T-helper 1 cell treated with Interleukin-12 subunit alpha and Interleukin-12 subunit beta and Interleukin-4 antibody, amounts not matched to agents 30 μg/mL and 1 μg/mL, for 36 hours (primary cell): ENCODE data around the gene OR1F1.
"Not testable (repeated sequence)": the region's sequence is repeated elsewhere in the genome, so short reads cannot be mapped to it uniquely, and the experiment has no call there.

ENCODE experiments used
- H3K27ac Mint-ChIP-seq: one replicate; pipeline ENCODE4 v1.8.0; 2021; ENCODE audit warnings: mild to moderate bottlenecking, mixed read lengths
- H3K27me3 Mint-ChIP-seq: one replicate; pipeline ENCODE4 v1.8.0; 2021; ENCODE audit warnings: low read depth, mixed read lengths
- H3K36me3 Mint-ChIP-seq: one replicate; pipeline ENCODE4 v1.8.0; 2021; ENCODE audit warnings: low read depth, mixed read lengths
- H3K4me1 Mint-ChIP-seq: one replicate; pipeline ENCODE4 v1.8.0; 2021; ENCODE audit warnings: low read depth, mixed read lengths
- H3K4me3 Mint-ChIP-seq: one replicate; pipeline ENCODE4 v1.8.0; 2021; ENCODE audit warnings: mild to moderate bottlenecking, moderate library complexity, mixed read lengths
- H3K9me3 Mint-ChIP-seq: one replicate; pipeline ENCODE4 v1.8.0; 2021; ENCODE audit warnings: mixed read lengths

The OR1F1 gene

GRCh38 chr16:3187798-3188674 lies at the start of gene OR1F1:
TSS of gene OR1F1 (plus strand) at chr16:3188204.
- Mint-ChIP-seq H3K4me3 (peak within 1 kb of the TSS; percentile 72), H3K4me1 (peaks cover 36% of the 10 kb centered on the region), H3K27ac (peak within 1 kb of the TSS; percentile 88), H3K27me3 (peaks cover 75% of the 10 kb centered on the region), H3K9me3 (peaks cover 24% of the 10 kb centered on the region), H3K36me3 (peaks cover 12% of the 10 kb centered on the region)

DNA sequence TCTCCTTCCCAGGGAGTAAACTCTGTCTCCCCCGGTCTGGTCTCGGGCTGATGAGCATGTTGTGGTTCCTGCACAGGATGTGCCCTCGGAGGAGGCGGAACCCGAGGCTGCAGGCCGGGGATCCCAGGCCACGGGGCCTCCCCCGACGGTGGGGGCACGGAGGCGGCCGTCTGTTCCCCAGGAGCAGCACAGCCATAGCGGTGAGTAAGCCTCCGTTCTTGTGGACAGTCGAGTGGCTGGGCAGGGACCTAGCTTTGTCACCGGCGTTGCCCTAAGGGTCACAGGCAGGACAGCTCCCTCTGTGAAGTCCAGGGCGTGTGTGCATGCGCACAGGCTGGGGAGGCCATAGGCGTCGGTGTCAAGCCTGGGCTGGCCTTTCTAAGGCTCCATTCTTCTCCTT lies 49.7 kb upstream of the OR1F1 start:
- H3K4me1 Mint-ChIP-seq, result peaks cover 17% of the 10 kb centered on the region
- no peaks in the 10 kb centered on the region for H3K9me3 Mint-ChIP-seq
- H3K27ac Mint-ChIP-seq, result no peak overlapping the region
- no peak overlapping the region for H3K4me3 Mint-ChIP-seq
- peaks cover 16% of the 10 kb centered on the region for H3K36me3 Mint-ChIP-seq
- no peaks in the 10 kb centered on the region for H3K27me3 Mint-ChIP-seq

DNA sequence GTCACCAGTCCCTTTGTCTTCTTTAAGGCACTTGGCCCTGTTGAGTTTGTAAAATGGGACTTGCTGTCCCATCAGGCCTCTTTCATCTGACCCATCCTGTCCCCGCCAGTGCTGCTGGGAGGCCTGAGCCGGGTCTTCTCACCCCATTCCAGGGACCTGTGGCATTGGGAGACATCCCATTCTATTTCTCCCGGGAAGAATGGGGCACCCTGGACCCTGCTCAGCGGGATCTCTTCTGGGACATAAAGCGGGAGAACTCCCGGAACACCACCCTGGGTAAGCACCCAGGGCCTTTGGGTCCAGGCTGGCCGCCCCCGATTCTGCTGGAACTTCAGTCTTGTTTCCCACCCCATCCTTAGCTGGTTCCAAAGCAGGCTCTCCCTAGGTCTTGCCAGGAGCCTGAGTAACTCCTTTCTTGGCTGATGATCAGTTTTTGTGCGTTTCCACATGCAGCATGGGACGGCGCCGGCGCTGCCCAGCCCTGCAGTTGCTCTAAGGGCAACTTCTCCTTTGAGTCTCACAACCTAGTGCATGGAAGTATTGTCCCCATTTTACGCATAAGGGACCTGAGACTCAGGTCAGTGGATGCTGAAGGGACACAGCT lies 49.1 kb upstream of the OR1F1 start:
- peaks cover 14% of the 10 kb centered on the region for H3K4me1 Mint-ChIP-seq
- H3K9me3 Mint-ChIP-seq, result no peaks in the 10 kb centered on the region
- H3K27me3 Mint-ChIP-seq, result no peaks in the 10 kb centered on the region
- no peak overlapping the region for H3K4me3 Mint-ChIP-seq
- H3K27ac Mint-ChIP-seq, result no peak overlapping the region
- H3K36me3 Mint-ChIP-seq, result peaks cover 14% of the 10 kb centered on the region

DNA sequence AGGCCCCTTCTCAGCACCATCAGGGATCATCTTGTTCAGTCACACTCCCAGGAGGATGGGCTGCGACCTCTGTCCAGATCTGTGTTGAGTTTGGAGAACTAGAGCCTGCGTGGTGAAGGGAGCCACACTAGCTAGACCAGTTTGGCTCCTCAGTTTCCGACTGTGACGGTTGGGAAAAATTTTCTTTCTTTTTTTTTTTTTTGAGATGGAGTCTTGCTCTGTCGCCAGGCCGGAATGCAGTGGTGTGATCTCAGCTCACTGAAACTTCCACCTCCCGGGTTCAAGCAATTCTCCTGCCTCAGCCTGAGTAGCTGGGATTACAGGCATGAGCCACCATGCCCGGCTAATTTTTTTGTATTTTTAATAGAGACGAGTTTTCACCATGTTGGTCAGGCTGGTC lies 48.4 kb upstream of the OR1F1 start:
- Mint-ChIP-seq H3K36me3 (peaks cover 13% of the 10 kb centered on the region), H3K4me1 (peaks cover 11% of the 10 kb centered on the region)
- H3K27me3 Mint-ChIP-seq, H3K27ac Mint-ChIP-seq, H3K4me3 Mint-ChIP-seq, H3K9me3 Mint-ChIP-seq: not testable (repeated sequence)

DNA sequence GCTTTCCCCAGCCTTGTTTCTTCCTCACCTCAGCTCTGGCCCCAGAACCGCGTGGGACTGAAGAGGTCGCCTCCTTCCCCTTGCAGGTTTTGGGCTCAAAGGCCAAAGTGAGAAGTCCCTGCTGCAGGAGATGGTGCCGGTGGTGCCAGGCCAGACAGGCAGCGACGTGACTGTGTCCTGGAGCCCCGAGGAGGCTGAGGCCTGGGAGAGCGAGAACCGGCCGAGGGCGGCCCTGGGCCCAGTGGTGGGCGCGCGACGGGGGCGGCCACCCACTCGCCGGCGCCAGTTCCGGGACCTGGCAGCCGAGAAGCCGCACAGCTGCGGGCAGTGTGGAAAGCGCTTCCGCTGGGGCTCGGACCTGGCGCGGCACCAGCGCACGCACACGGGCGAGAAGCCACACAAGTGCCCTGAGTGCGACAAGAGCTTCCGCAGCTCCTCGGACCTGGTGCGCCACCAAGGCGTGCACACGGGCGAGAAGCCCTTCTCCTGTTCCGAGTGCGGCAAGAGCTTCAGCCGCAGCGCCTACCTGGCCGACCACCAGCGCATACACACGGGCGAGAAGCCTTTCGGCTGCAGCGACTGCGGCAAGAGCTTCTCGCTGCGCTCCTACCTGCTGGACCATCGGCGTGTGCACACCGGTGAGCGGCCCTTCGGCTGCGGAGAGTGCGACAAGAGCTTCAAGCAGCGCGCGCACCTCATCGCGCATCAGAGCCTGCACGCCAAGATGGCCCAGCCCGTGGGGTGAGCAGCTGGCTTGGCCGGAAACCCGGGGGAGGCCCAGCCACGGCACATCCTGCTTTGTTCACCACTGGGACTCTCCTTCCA lies 47.2 kb upstream of the OR1F1 start:
- no peak overlapping the region for H3K4me3 Mint-ChIP-seq
- H3K4me1 Mint-ChIP-seq, result peaks cover 8% of the 10 kb centered on the region
- no peaks in the 10 kb centered on the region for H3K9me3 Mint-ChIP-seq
- H3K36me3 Mint-ChIP-seq, result peaks cover 13% of the 10 kb centered on the region
- H3K27ac Mint-ChIP-seq, result no peak overlapping the region
- no peaks in the 10 kb centered on the region for H3K27me3 Mint-ChIP-seq

GRCh38 chr16:3141781-3142311 lies 46.2 kb upstream of the OR1F1 start:
- peaks cover 13% of the 10 kb centered on the region for H3K36me3 Mint-ChIP-seq
- H3K27ac Mint-ChIP-seq, result no peak overlapping the region
- H3K27me3 Mint-ChIP-seq, result no peaks in the 10 kb centered on the region
- H3K4me1 Mint-ChIP-seq, result peaks cover 2% of the 10 kb centered on the region
- no peak overlapping the region for H3K4me3 Mint-ChIP-seq
- no peaks in the 10 kb centered on the region for H3K9me3 Mint-ChIP-seq

- Mint-ChIP-seq H3K27me3 (no peaks in the 10 kb centered on the region), H3K9me3 (no peaks in the 10 kb centered on the region), H3K4me1 (peaks cover 1% of the 10 kb centered on the region), H3K4me3 (no peak overlapping the region), H3K27ac (no peak overlapping the region), H3K36me3 (peaks cover 13% of the 10 kb centered on the region)
Measured at GRCh38 chr16:3142327-3142726, 45.7 kb upstream of the OR1F1 start.

- Mint-ChIP-seq H3K27ac (no peak overlapping the region), H3K9me3 (no peaks in the 10 kb centered on the region), H3K27me3 (no peaks in the 10 kb centered on the region), H3K4me3 (no peak overlapping the region), H3K4me1 (peaks cover under 1% of the 10 kb centered on the region), H3K36me3 (peaks cover 13% of the 10 kb centered on the region)
Measured at GRCh38 chr16:3142770-3143169, 45.2 kb upstream of the OR1F1 start.

- no peaks in the 10 kb centered on the region for H3K4me1 Mint-ChIP-seq
- H3K27ac Mint-ChIP-seq, result no peak overlapping the region
- no peaks in the 10 kb centered on the region for H3K9me3 Mint-ChIP-seq
- H3K27me3 Mint-ChIP-seq, result no peaks in the 10 kb centered on the region
- peaks cover 13% of the 10 kb centered on the region for H3K36me3 Mint-ChIP-seq
- H3K4me3 Mint-ChIP-seq, result no peak overlapping the region
Measured at GRCh38 chr16:3143189-3143588, 44.8 kb upstream of the OR1F1 start.

DNA sequence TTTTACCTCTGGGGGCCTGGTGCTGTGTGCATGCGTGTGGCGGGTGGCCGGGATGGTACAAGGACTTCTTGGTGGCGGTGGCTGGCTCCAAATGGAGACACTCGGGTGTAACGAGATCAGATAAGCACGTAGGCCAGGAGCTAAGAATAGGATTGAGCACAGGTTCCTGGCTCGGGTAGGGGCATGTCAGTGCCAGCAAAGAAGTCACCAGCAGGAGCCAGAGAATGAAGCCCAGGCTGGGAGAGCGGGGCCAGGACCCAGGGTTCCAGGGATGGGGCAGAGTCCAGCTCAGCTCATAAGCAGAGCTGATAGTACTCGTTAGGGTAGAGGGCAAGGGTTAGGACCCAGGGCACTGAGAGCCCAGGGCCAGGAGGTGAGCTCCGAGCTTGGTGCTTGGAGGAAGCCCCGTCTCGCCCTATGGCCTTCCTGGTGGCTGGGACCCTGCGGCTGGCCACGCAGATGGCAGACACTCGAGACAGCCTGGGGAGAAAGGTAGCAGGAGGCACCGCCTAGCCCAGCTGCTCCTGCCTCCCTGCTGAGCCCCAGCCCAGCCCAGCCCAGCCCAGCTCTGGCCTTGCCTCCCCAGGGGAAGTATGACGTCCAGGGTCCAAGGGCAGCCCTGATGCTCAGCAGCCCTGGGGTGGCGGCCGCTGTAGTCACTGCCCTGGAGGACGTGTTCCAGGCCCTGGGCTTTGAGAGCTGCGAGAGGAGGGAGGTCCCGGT lies 44.2 kb upstream of the OR1F1 start:
- H3K4me3 Mint-ChIP-seq, result no peak overlapping the region

DNA sequence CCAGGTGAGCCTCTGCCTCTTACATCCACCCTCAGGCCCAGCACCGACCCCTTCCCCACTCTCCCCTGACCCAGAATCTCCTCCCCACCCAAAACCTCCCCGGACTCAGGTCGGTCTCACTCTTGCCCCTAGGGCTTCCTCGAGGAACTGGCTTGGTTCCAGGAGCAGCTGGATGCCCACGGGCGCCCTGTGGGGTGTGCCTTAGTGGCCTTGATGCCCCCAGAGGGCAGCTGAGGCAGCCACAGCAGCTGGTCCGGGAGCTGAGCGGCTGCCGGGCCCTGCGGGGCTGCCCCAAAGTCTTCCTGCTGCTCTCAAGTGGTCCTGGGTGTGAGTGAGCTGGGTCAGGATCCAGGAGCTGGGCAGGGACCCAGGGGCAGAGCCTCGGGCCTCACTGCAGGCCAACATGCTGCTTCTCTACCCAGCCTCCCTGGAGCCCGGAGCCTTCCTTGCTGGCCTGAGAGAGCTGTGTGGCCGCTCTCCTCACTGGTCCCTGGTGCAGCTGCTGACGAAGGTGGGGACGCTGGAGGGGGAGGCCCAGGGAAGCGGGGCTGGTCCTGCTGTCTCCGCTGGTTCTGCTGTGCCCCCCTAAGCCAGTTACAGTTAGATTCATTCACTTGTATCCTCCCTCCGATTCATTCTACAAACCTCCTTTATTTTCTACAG lies 43.6 kb upstream of the OR1F1 start:
- Mint-ChIP-seq H3K36me3 (peaks cover 11% of the 10 kb centered on the region), H3K27me3 (no peaks in the 10 kb centered on the region), H3K27ac (no peak overlapping the region), H3K4me3 (no peak overlapping the region), H3K4me1 (no peaks in the 10 kb centered on the region), H3K9me3 (no peaks in the 10 kb centered on the region)

More for the DNA sequence above, 44.2 kb upstream of the OR1F1 start:
- Mint-ChIP-seq H3K27me3 (no peaks in the 10 kb centered on the region), H3K27ac (no peak overlapping the region), H3K4me1 (no peaks in the 10 kb centered on the region), H3K36me3 (peaks cover 13% of the 10 kb centered on the region), H3K9me3 (no peaks in the 10 kb centered on the region)

DNA sequence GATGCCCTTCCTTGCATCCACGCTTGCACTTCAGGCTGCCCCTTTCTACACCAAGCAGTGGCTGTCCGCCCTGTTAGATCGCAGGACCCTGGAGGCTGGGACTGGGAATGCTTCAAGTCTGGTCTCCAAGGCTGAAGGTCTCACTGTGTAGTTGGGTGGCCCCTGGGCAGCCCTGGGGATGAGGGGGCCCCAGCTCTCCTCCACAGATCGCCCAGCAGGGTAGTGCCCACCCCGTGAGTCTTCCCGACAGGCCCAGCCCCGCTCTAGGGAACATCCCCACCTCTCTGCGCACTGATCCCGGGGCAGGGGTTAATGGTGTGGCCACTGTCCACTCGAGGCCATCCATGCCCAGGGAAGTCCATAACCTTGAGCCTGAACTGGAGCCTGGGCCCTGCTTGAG lies 42.9 kb upstream of the OR1F1 start:
- Mint-ChIP-seq H3K27me3 (no peaks in the 10 kb centered on the region), H3K4me1 (peaks cover 2% of the 10 kb centered on the region), H3K4me3 (no peak overlapping the region), H3K36me3 (peaks cover 8% of the 10 kb centered on the region), H3K9me3 (no peaks in the 10 kb centered on the region), H3K27ac (no peak overlapping the region)

GRCh38 chr16:3145660-3146059 lies 42.3 kb upstream of the OR1F1 start:
- H3K27ac Mint-ChIP-seq, result no peak overlapping the region
- peaks cover 3% of the 10 kb centered on the region for H3K4me1 Mint-ChIP-seq
- no peaks in the 10 kb centered on the region for H3K9me3 Mint-ChIP-seq
- H3K36me3 Mint-ChIP-seq, result peaks cover 8% of the 10 kb centered on the region
- peaks cover 2% of the 10 kb centered on the region for H3K27me3 Mint-ChIP-seq
- no peak overlapping the region for H3K4me3 Mint-ChIP-seq
